Stimulated activated CD8-positive, alpha-beta memory T cell treated with anti-CD3 and anti-CD28 coated beads, Interleukin-15, amount 100 ng/mL, for 4 hours (primary cell): ENCODE data around the gene MPDZ.

Experiments
- DNase-seq, 2 donors: peaks; one replicate each; pipeline ENCODE4 v3.0.0-alpha.2; 2020; ENCODE audit warnings: low read depth in 2 of 2

MPDZ gene, protein sequence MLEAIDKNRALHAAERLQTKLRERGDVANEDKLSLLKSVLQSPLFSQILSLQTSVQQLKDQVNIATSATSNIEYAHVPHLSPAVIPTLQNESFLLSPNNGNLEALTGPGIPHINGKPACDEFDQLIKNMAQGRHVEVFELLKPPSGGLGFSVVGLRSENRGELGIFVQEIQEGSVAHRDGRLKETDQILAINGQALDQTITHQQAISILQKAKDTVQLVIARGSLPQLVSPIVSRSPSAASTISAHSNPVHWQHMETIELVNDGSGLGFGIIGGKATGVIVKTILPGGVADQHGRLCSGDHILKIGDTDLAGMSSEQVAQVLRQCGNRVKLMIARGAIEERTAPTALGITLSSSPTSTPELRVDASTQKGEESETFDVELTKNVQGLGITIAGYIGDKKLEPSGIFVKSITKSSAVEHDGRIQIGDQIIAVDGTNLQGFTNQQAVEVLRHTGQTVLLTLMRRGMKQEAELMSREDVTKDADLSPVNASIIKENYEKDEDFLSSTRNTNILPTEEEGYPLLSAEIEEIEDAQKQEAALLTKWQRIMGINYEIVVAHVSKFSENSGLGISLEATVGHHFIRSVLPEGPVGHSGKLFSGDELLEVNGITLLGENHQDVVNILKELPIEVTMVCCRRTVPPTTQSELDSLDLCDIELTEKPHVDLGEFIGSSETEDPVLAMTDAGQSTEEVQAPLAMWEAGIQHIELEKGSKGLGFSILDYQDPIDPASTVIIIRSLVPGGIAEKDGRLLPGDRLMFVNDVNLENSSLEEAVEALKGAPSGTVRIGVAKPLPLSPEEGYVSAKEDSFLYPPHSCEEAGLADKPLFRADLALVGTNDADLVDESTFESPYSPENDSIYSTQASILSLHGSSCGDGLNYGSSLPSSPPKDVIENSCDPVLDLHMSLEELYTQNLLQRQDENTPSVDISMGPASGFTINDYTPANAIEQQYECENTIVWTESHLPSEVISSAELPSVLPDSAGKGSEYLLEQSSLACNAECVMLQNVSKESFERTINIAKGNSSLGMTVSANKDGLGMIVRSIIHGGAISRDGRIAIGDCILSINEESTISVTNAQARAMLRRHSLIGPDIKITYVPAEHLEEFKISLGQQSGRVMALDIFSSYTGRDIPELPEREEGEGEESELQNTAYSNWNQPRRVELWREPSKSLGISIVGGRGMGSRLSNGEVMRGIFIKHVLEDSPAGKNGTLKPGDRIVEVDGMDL (N-terminal part only)

DNA sequence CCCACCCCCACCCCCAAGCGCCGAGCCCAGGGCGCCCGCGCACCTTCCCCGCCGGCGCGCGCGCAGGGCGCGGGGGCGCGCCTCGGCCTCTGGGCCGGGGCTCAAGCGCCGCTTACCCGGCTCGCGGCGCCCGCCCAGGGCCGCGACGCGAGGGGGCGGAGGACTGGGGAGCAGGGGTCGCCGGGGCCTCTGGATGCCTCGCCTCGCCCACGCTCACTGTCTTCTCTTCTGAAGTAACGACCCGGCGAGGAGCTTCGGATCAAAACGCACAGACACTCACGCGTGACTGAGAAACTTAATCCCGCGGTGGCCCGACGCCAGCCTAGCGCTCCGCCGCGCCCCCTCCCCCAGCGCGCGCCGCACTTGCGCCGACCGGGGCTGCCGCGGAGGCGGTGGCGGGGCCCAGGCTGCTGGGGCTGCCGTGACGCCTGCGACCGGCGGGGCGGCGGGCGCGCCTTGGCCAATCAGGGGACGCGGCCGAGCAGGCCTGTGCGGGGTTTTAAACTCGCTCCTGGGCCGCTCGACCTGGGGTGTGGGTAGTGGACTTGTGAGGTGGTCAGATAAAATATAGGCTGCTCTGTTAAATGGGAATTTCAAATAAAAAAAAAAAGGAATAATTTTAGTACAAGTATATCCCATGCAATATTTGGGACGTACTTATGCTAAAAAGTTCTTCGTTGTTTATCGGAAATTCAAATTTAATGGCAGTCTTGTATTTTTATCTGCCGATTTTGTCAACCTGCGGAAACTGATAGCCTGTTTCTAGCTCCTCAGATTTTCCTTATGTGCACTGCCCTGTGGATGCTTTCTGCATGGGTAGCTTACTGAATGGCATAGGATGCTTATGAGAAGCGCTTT is at the start of gene MPDZ:
Gene MPDZ (minus strand): TSS at position 409 of the 858 bp plus-strand sequence. CDS start 29,377 bp downstream, outside the sequence.
- no peak for DNase-seq

DNA sequence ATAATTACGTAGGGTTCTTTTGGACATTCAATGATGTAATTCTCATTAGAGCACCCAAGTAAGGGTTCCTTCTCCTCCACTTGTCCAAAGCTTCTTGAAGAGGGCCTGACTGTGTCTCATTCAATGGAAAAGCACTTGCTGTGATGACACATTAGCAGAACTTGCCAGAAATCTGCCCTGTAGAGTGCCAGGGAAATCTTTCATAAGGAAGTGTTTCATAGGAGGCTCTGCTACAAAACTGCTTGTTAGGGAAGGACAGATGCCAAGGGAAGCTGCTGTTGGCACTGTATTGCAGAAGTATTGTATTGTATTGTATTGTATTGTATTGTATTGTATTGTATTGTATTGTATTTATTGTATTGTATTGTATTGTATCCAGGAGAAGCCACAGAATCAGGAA is 45.5 kb upstream of the MPDZ start:
- DNase-seq, result no peak

DNA sequence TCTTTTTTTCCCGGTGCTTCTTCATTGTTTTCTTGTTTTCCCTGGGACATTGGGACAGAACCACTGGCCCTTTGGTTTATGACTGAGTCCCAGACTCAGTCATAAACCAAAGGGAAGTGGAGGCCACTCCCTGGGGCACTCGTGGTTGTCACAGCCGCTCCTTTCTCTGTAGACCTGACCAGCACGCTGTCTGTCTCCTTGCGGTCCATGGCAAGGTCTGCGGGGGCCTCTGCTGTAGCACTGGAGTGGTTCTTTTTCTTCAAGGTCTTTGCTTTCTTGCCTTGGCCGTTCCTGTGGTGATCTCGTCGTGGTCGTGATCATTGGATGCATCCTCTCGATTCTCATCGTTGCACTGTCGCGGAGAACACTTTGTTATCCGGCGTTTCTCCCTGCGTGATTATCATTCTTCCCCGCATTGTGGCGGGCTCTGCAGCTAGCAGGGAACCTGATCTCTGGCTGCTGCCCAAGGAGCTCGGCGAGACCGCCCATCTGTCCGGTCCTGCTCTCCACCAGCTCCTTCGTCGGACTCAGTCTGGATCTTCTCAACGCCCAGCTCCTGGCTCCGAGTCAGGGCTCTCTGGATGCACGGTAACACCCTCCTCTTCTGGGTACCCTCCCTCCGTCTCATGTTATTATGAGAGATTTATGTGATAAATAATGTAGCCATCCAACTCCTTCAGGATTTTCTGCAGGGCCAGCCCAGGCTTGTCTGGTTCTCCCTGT is 43.5 kb upstream of the MPDZ start:
- no peak for DNase-seq

DNA sequence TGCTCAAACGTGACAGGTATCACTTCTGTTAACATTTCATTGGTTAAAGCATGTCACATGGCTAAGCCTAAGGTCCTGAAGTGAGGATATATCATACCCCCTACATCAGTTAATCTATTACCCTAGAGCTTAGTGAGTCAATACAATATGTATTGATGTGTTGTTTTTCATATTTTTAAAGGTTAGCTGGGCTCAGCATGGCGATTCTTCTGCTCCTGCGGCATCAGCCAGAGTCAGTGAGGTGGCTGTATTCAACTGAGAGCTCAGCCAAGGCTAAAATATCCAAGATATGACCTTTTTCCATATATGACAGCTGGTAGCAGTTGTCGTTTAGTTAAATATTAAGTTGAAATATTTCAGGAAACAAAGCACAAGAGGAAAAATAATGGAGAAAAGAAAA is 38.5 kb upstream of the MPDZ start:
- no peak for DNase-seq

DNA sequence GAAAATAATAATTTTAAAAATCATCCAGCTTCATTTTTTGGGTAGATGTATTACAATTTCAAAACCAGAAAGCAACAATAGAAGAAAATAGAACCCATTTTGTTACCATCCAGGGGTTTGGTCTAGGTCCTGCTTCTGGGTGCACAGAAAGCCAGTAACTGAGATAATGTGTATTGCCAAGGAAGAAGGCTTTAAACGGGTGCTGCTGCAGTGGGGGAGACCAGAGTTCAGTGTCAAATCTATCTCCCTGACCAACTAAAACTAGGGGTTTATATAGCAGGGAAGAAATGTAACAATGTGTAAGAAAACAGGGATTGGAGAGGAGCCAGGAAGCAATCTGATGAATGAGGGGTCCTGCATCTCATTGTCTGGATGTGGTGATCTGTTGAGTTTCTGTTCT is 17.5 kb upstream of the MPDZ start:
- no peak for DNase-seq

DNA sequence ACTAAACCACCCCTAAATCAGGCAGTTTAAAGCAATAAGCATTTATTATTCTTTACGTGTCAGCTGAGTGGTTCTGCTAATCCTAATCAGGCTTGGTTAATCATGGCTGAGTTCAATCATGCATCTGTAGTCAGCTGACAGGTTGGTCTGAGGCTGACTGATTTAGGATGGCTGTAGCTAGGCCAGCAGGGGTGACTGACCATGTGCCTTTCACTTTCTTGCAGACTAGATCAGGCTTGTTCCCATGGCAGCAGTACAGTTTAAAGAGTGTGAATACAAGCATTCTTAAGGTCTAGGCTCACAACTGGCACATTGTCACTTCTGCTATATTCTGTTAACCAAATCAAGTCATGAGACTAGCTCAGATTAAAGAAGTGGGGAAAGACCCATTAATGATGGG is 16.1 kb upstream of the MPDZ start:
- DNase-seq, result no peak

DNA sequence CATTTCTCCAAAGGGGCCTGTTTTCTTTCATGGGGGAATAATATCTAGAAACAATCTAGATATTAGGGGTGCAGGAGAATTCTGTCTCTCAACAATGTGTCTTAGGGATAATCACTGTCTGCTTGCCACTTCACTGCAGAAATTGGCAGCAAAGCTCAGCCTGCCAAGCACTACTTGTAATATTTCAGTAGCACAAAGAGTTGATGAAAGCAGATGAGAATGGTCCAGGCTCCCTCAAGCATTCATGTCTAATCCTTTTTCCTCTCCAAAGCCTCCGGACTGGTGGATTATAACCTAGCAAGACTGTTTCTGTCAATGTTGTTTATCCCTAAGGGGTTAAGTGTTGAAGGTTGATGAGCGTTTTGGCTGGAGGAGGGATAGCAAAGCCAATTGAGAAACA is 13.3 kb upstream of the MPDZ start:
- DNase-seq, result no peak

DNA sequence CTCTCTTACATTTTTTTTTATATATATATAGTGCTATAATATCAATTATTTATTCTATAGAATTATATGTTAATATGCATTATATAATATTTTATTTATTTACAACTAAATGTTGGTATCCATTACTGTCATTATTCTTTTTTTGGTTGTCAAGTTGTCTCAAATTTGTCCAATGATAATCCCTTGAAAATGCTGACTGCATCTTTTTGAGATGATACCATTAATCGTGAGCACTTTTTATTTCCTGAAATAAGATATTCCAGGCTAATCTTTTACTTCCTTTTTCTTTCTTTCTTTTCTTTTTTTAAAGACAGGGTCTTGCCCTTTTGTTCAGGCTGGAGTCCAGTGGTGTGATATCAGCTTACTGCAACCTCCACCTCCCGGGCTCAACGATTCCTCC is 12.7 kb upstream of the MPDZ start:
- no peak for DNase-seq

DNA sequence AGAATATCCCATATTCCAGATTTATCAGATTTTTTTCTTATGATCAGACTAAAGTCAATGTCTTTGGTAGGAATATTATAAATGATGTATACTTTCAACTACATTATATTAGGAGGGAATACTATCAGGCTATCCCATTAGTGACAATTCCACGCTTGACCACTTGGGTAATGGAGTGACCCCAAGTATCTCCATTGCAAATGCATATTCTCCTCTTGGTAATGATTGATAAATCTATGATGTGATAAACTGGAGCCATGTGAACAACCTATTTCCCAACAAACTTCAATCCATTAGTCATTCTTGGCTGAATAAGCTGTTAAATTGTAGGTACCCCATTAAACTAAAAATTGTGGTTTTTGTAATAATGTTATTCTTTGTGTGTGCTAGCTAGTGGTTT is 12.2 kb upstream of the MPDZ start:
- DNase-seq, result no peak

DNA sequence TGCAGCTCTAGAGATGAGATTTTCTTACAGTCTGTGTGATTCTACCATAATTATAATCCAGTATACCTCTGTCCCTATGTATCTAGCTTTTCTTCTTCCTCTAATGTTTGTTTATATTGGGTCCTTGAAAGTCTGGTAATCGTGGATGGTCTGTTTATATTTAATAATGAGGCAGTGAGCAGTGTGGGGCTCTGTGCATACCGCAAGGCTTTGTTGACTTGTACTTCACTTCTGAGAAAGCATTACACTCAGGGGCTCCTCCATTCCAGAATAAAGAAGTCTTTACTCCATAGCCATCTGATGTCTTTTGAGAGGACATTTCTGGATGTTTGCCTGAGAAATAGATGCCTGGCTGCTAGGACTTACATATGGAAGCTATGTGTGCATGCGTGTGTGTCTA is 4.5 kb upstream of the MPDZ start:
- no peak for DNase-seq

DNA sequence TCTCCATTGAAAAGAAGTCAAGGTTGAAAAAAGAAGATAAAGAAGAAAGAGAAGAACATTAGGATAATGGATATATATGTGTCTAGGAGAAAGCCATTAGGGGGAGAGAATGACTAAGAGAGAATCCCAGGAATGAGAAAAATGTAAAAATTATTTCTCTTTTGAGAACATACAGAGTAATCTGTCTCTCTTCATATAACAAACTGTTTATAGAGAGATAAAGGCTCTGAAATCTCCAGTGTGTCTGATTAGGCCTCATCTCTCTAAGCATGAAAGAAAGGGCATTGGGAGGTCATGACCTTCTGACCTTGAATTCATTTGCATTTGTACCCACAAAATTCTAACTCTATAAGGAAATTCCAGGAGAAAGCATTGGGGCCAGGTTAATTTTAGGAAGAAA is 3.5 kb upstream of the MPDZ start:
- no peak for DNase-seq

DNA sequence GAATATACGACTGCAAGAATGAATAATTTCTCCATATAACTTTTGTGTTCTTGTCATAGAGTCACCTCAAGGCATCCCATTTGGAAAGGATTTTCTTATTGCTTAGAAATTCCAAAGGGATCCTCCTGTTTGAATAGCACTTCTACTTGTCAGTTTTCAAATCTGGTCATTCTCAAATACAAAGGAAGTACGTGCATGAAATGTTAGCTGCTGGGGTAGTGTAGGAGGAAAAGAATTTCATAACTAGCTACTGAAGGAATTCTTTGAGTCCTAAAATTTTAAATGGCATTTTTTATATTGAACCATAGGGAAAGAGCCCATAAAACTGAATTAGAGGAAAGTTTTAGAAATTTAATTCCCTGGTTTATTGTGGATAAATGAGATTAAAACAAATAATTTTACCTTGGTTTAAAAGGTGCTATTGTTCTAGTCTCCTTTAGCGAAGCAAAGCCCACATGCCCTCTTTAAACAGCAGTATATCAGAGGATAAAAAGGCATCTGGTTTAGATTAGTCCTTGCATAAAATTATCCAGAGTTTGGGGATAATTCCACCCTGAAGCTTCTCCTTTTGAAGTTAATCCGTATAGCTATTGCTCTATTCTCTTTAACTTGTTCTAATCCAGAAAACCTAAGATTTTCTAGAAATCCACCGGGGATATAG is 2.0 kb upstream of the MPDZ start:
- no peak for DNase-seq

DNA sequence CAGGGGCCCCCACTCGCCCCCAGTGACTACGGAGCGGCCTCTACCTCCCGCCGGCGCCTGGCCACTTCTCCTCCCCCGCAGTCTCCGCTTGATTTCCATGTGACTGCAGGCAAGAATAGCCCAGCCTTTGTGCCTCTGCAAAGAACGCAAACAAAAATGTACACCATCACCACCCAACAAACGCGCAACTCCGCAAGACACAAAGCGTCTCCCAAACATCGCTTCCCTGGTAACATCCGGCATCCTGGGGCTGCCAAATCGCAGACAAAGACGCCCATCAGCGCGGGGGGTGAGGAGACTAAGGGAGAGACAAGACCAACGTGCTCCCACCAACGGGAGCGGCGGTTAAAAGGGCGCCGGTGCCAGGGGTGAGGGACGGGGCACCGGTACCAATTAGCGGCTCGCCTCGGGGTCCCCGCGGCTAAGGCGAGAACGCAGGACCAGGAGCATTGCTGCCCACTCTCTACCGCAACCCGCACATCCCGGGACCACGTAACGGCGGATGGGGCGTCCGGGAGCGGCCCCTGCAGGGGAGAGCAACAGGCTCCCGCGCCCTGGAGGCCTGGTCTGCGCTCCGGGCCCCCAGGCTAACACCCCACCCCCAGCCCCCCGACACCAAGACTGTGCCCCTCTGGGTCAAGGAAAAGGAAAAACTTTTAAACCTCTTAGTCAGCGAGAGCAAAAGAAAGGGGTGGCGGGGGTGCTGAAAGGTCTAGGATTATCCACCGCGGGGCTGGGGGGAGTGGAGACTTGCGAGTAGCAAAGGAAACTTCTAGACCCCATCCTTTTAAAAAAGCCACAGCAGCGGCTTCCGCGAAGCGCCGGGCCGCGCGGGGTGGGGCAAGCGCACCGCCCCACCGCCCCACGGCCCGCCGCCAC is 885 bp downstream of the MPDZ start:
- no peak for DNase-seq

DNA sequence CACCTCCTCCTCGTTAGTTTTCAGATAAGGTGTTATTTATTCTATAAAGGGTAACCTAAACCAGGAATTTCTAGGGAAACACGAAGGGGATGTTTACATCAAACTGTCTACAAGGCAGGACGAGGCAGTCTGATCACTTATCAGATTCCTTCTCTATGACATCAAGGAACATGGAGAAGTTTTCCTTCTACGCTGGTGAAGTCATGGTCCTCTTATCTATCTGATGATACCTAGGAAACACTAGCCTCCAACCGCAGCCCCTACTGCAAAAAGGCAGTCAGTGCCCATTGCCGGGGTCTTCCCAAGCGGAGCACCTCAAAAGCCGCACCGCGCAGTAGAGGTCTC is 1.5 kb downstream of the MPDZ start:
- DNase-seq, result no peak

DNA sequence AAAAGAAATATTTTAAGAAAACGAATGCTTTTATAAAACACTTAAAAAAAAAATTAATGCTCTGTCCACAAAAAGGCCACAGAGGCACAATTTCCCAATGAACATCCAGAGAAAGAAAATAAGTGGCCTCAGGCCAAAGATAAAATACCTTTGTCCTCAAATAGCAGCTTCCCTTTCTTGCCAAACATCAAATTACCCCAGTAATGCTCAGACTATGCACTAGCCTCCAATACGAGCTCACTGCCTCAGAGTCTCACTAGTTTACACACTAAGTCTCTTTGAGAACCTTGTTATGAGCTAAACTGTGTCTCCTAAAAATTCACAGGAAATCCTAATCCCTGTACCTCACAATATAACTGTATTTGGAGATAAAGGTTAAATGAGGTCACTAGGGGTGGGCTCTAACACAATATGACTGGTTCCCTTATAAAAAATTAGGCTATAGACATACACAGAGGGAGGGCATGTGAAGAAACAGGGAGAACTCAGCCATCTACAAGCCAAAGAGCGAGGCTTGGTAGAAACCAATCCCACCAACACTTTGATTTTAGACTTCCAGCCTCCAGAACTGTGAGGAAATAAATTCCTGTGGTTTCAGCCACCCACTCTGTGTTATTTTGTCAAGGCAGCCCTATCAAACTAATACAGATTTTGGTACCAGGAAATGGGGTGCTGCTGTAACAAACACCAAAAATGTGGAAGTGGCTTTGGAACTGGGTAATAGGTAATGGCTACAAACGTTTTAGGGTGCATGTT is 4.4 kb downstream of the MPDZ start:
- DNase-seq, result no peak

DNA sequence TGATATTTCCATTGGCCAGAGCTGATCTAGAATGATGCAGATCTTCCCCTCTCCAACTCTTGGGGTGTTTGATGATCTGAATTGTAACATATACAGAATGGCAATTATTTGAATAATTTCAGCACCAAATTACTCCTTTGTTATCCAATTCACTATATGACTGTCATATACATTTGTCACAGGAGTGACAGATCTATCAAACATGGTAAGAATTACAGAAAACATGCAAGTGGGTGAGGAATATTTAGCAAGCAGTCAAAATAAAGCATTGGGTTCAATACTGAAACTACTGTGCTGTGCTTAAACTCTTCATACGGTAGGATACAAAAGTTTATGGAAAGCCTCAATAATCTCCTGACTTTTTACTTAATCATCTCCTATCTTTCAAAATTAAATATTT is 8.8 kb downstream of the MPDZ start:
- no peak for DNase-seq

DNA sequence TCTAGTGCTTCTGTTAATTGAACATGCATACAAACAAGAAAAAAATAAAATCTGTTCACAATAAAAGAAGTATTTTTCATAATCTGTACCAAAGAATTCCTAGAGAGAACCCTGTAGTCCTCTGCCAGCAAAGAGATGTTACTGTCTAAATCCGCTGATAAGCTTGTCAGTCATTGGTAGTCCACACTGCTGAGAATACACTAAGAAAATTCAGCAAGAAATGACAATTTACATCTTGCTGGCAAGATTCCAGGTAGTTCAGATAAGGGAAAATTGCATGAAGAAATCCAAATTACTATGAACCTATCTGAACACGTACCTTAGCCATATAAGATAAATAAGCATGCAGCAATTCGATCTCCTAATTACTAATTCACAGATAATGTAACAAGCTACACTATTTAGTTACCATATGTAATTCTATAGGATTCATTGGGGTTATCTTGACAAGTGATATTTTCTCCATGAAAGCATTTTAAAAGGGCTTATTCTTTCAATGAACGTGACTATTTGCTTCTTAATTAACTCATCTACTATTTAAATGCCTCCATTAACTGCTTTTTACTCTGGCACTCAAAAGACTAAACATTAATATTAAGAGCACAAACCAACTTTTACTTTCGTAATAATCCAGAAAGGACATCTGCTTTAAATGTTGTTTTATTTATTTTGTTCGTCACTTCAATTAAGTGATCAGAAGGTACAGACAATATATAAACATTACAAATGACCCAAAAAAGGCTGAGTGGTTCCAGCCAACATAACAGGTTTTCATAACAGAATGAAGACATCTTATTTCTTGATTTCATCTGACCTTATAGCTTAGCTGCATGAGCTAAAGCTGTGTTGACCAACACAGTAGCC is 9.7 kb downstream of the MPDZ start:
- no peak for DNase-seq

DNA sequence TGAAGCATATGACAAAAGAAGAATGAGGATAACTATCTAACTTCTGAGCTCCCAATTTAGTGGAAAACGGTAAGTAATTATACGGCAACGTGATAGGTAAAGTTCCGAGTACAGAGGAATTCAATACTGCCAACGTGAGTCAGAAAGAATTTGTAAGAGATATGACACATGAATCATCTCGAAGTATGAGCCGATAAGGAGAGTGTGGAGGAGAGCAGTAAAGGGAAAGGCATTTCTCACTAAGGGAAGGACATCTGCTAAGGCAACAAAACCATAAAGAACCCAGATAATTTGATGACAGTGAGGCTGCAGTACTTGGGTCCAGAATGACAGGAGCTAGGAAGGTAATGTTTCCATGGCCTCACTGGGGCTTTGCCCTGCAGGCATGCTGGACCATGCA is 11.0 kb downstream of the MPDZ start:
- no peak for DNase-seq
